Measurements from ENCODE around the gene RUSF1.

DNA sequence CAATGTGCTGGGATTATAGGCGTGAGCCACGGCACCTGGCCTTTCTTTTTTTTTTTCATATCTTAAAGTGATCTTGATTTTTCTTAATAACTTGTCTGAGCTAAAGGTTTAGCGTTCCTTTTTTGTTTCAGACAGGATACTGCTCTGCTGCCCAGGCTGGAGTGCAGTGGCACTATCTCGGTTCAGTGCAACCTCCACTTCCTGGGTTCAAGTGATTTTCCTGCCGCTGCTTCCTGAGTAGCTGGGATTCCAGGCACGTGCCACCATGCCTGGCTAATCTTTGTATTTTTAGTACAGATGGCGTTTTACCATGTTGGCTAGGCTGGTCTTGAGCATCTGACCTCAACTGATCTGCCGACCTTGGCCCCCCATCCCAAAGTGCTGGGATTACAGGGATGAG, 4.0 kb downstream of the RUSF1 start:
- TF ChIP-seq POLR2A (IDR thresholded peaks at IDR 0.05; ENCODE audit: low read length): no peak
- TF ChIP-seq GATA1 (IDR thresholded peaks at IDR 0.05; ENCODE audit: low read depth, low read length): no peak

Measured in erythroblast (primary cell).